HTERT RPE-1 (cell line): Measurements from ENCODE around the gene DUSP7.

Experiments
- in situ Hi-C: fragments of 300-500 bp; cut with MboI; formaldehyde crosslinking; loops from 4 replicates; pipeline ENCODE4 v1.14.3; 2020; ENCODE audit warnings: low sequenced_read_pairs

The DUSP7 gene

DNA sequence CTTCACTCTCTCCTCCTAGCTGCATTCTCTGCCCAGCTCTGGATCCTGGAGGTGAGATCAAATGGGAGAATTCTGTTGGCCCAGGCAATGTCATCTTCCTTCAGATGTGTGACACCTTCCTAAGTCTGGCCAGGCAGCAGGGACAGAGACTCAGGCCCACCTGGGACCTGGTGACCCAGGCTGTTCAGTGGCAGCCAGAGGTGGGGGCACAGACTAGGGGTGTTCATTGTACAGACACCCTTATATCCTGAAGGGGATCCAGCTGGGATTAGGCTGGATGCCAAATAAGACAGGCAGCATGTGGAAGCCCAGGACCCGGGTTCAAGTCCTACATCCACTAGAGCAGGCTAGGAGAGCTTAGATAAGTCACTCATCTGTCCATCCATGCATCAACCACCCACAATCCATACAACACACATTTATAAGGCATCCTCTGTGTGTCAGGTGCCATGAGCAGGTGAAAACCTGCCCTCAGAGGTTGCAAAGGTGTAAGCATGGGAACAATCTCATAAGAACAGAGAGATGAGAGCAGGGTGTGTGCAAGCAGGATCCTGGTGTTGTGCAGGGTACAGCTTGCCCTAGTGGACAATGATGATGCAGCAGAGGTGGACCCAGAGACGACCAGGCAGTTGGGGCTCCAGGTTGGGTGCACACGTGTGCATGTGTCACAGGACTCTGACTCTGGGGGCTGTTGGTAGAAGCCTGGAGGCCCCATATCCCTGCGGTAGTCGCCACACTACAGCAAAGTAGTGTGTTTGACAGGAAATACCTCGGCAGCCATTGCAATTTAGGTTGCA is 42.4 kb downstream of the DUSP7 start:
- in situ Hi-C loops, result no loop called here

DNA sequence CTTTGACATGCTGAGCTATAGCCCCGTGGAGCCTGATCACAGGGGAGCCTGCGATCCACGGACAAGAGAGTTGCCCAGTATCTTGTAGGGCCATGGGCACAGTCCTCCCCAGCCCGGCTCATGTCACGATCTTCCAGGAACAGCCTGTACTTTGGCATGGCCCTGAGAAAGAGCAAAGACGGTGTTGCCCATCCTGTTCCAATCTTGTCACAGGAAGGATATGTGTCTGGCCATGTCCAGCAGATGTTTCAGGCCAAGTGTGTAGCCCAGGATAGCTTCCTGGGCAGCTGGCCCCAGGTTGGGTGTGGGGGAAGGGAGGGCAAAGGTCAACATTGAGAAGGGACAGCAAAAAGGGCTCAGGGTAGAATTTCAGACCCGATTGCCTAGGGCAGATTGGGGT is 43.7 kb downstream of the DUSP7 start:
- in situ Hi-C loops, result no loop called here

DNA sequence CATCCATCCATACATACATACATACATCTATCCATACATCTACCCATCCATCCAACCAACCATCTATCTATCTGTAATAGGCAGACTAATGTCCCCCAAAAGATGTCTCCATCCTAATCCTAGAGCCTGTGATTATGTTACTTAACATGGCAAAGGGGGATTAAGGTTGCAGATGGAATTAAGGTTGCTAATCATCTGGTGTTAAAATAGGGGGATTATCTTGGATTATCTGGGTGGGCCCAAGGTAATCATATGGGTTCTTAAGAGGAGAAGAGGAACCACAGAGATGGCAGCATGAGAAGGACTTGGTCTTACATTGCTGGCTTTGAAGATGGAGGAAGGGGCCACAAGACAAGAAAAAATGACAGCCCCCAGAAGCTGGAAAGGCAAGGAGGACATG is 45.9 kb downstream of the DUSP7 start:
- in situ Hi-C loops, result no loop called here

DNA sequence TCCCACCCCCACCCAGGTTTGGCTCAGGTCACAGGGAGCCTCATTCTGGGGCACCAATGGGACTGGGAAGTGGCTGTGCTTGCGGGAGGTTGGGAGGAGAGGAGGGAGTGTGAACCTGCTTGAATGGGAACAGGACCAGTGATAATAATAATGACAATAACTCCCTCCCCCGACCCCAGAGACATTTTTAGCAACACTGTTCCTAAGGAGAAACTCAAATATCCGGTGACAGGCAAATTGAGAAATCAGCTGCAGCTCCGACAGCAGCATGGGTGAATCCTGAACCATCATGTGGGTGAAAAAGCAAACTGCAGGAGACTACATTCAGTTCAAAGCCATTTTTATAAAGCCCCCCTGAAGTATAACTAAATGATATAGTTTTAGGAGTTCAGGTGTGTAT is 49.1 kb downstream of the DUSP7 start:
- in situ Hi-C loops, result no loop called here

GRCh38 chr3:52006820-52007133 is 49.6 kb downstream of the DUSP7 start:
- in situ Hi-C loops, result no loop called here

DNA sequence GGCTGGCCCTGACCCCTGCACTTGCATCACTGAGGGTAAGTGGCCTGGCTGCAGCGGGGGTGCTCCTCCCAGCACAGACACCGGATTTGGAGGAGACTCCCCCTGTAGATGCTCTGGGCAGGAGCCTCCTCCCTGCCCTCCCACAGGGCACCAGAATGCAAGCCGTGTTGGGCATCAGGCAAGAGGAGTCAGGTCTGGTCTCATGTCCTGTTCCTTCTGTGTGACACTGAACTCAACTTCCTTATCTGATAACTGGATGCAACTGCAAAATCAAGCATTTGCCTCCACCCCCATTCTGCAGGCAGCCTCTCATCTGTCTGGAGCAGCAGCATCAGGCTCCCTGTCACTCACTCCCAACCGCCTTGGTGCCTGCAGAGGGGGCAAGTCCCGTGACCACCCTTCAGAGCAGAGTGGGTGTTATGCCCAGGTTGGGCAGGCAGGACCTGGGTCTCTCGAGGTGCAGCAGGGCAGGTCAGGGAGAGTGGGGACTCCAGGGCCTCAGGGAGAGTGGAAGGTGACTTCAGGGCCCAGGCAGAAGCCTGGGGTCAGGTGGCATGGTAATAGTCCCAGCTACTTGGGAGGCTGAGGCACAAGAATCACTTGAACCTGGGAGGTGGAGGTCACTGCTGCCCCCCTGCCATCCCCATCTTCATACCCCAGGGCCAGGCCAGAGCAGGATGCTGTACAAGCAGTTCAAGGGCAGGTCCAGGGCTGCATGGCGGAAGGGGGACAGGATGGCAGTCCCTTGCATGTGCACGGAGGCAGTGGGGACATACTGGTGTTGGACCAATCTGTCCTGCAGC is 50.2 kb downstream of the DUSP7 start:
- in situ Hi-C loops, result no loop called here

GRCh38 chr3:52005571-52005986 is 50.8 kb downstream of the DUSP7 start:
- in situ Hi-C loops, result no loop called here

DNA sequence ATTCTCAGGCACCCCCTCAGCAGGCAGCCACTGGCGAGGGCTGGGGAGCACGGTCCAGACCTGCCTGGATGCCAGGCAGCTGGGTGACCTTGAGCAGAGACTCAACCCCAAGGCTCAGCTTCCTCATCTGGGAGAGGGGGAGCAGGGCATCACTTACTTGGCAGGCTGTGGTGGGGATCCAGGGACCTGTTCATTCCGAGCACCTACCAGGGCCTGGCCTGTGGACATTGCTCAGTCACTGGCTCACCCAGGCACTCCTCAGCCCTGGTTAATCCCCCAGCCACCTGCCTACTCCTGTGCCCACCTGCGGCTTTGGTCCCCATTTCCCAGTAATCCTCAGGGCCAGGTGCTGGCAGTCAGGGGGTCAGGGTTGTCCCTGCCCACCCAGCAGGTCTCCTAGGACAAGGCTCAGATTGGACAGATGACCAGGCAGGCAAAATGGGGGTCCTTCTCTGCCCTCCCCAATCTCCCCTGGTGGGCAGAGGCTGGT is 51.4 kb downstream of the DUSP7 start:
- in situ Hi-C loops, result no loop called here

- in situ Hi-C loops, result no loop called here
These were observed 52.1 kb downstream of the DUSP7 start for GRCh38 chr3:52004163-52004787.

- in situ Hi-C loops, result no loop called here
These were observed 53.6 kb downstream of the DUSP7 start for GRCh38 chr3:52002748-52003147.

GRCh38 chr3:52001443-52001974 is 54.9 kb downstream of the DUSP7 start:
- in situ Hi-C loops, result no loop called here

GRCh38 chr3:51999846-52000245 is 56.5 kb downstream of the DUSP7 start:
- in situ Hi-C loops, result no loop called here
